IPS-NIHi11 (cell line): ENCODE measurements around the gene NACC1.

ENCODE experiments used
- DNase-seq: peaks from one replicate; pipeline ENCODE4 v3.0.0; 2012; ENCODE audit warnings: mixed read lengths, low spot score

The NACC1 gene

GRCh38 chr19:13100031-13100588 is 18.0 kb upstream of the NACC1 start:
- DNase-seq: no peak

- DNase-seq: no peak
Measured at GRCh38 chr19:13100841-13101589, 17.0 kb upstream of the NACC1 start.

- no peak for DNase-seq
Measured at GRCh38 chr19:13101590-13102415, 16.3 kb upstream of the NACC1 start.

- no peak for DNase-seq
Measured at GRCh38 chr19:13102416-13102665, 15.7 kb upstream of the NACC1 start.

GRCh38 chr19:13102666-13103580 is 15.1 kb upstream of the NACC1 start, which contains the start of gene LYL1:
LYL1 (minus strand) TSS chr19:13102858; CDS start chr19:13101171, 1,687 bp downstream.
- peak; percentile 77 for DNase-seq

GRCh38 chr19:13103581-13104359 is 14.3 kb upstream of the NACC1 start:
- no peak for DNase-seq

- peak; percentile 89 for DNase-seq
Measured at GRCh38 chr19:13104360-13104847, 13.7 kb upstream of the NACC1 start.

GRCh38 chr19:13104848-13105711 is 13.0 kb upstream of the NACC1 start:
- no peak for DNase-seq

- no peak for DNase-seq
Measured at GRCh38 chr19:13109361-13110098, 8.5 kb upstream of the NACC1 start.

- no peak for DNase-seq
Measured at GRCh38 chr19:13110099-13110610, 7.9 kb upstream of the NACC1 start.

- DNase-seq: no peak
Measured at GRCh38 chr19:13112555-13112954, 5.5 kb upstream of the NACC1 start.

- no peak for DNase-seq
Measured at GRCh38 chr19:13115936-13116281, 2.2 kb upstream of the NACC1 start.

- DNase-seq: peak; percentile 87
Measured at GRCh38 chr19:13116282-13117175, 1.5 kb upstream of the NACC1 start, which contains the start of gene TRMT1. TRMT1 (minus strand) TSS chr19:13116740; CDS start chr19:13116399, 341 bp downstream.

GRCh38 chr19:13117176-13117771 is 790 bp upstream of the NACC1 start:
- no peak for DNase-seq

GRCh38 chr19:13118424-13119193 is 545 bp downstream of the NACC1 start:
- peak; percentile 97 for DNase-seq

- DNase-seq: no peak
Measured at GRCh38 chr19:13119627-13120026, 1.6 kb downstream of the NACC1 start.

- no peak for DNase-seq
Measured at GRCh38 chr19:13120031-13120430, 2.0 kb downstream of the NACC1 start.
